ENCODE measurements around the gene RAB1A.

GRCh38 chr2:65142515-65142914 lies 12.6 kb upstream of the RAB1A start:
- TF ChIP-seq CTCF (IDR thresholded peaks at IDR 0.05): no peak
- no peak for TF ChIP-seq POLR2A (IDR thresholded peaks at IDR 0.05)
- TF ChIP-seq POLR2AphosphoS5 (IDR thresholded peaks at IDR 0.05): no peak
- no peak for TF ChIP-seq EP300 (IDR thresholded peaks at IDR 0.05)

Data from sigmoid colon (tissue), 4 donors.